ENCODE measurements around the gene ZNF334. TPM values are rescaled to one million over a fixed set of nuclear protein-coding genes. Genes with fewer than 3 reads are reported as not detected.

ZNF334 gene
- total and polyA plus RNA-seq, 12 donors, result 0.64 to 3.0 (median 1.6) TPM

DNA sequence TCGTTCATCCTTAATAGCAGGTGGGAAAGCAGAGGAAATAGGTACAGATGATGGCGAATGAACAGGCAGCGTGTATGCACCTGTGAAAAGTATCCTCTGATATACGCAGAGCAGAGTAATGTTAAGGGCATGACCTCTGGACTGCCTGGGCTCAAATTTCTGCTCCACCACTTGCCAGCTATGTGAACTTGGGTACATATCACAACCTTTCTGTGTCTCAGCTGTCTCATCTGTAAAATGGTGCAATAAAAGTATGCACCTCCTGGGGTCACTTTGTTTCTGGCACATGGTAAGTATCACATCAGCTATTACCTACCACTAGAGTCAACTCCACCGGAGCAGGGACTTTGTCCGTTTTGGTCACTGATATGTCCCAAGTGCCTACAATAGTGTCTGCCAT is 34.6 kb upstream of the ZNF334 start:
- Histone ChIP-seq H3K4me3 (no peak overlapping the region), H3K4me1 (peaks cover 0 to 30% (median 0%) of the 10 kb centered on the region in 9 donors), H3K27ac (no peak overlapping the region), H3K9me3 (no peaks in the 10 kb centered on the region), H3K27me3 (peaks cover 0 to 28% (median 13%) of the 10 kb centered on the region in 7 donors), H3K36me3 (no peaks in the 10 kb centered on the region)
- ATAC-seq, result no peak
- 85 to 89% methylated on average over 6 of the region's 6 CpGs for WGBS, 2 donors
- DNase-seq, result no peak
- intact Hi-C loops (cut with DNase I), result no loop called here
- no peak for TF ChIP-seq CTCF (IDR thresholded peaks at IDR 0.05)

DNA sequence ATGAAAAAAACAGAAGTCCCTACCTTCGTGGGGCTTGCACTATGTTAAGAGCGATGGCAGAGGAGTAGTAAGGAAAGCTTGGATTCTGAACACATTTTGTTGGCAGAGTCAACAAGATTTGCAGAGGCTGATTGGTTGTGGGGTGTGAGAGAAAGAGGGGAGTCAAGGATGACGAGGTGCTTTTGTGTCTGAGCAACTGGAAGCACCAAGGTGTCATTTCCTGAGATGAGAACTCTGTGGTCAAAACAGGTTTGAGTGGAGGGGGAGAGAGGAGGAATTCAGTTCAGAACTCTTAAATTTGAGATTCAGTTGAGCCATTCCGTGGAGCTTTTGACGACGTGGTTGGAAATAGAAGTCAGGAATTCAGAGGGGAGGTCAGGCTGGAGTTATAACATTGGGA is 33.6 kb upstream of the ZNF334 start:
- ATAC-seq (no peak), DNase-seq (no peak)
- WGBS, 2 donors, result 74 to 80% methylated on average over 6 of the region's 6 CpGs
- Histone ChIP-seq H3K4me3 (no peak overlapping the region), H3K36me3 (no peaks in the 10 kb centered on the region), H3K27me3 (peaks cover 0 to 38% (median 21%) of the 10 kb centered on the region in 7 donors), H3K27ac (no peak overlapping the region), H3K9me3 (no peaks in the 10 kb centered on the region), H3K4me1 (peaks cover 0 to 21% (median 0%) of the 10 kb centered on the region in 9 donors)
- no peak for TF ChIP-seq CTCF (IDR thresholded peaks at IDR 0.05)
- intact Hi-C loops (cut with DNase I), result no loop called here

- Histone ChIP-seq H3K4me3 (no peak overlapping the region), H3K4me1 (peaks cover 0 to 18% (median 0%) of the 10 kb centered on the region in 9 donors), H3K36me3 (no peaks in the 10 kb centered on the region), H3K27ac (no peak overlapping the region), H3K9me3 (no peaks in the 10 kb centered on the region), H3K27me3 (peaks cover 0 to 43% (median 28%) of the 10 kb centered on the region in 7 donors)
- TF ChIP-seq CTCF (IDR thresholded peaks at IDR 0.05), result no peak
- WGBS, 2 donors, result 73 to 79% methylated on average over 3 of the region's 3 CpGs
- intact Hi-C loops (cut with DNase I), result no loop called here
- DNase-seq (no peak), ATAC-seq (no peak)
These were observed 32.9 kb upstream of the ZNF334 start for GRCh38 chr20:46546298-46546697.

DNA sequence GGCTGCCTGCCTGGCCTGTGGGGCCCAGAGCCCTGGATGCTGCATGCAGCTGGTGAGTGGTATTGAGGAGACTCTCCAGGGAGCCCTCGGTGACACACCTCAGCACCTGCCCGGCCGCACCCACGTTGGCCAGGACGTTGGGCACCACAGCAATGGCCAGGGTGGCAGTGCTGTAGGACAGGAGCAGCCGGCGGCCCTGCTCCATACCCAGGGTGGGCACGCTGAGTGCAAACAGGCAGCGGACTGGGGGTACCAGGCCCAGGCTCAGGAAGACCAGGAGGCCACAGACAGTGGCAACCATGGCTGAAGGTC is 32.4 kb upstream of the ZNF334 start:
- no peaks in the 10 kb centered on the region for H3K9me3 ChIP-seq
- 93 to 96% methylated on average over 9 of the region's 9 CpGs for WGBS, 2 donors
- H3K4me3 ChIP-seq, result no peak overlapping the region
- intact Hi-C loops (cut with DNase I), result no loop called here
- no peak overlapping the region for H3K27ac ChIP-seq
- ATAC-seq, result no peak
- H3K27me3 ChIP-seq, result peaks cover 0 to 48% (median 33%) of the 10 kb centered on the region in 7 donors
- peaks cover 0 to 18% (median 0%) of the 10 kb centered on the region in 9 donors for H3K4me1 ChIP-seq
- no peak for TF ChIP-seq CTCF (IDR thresholded peaks at IDR 0.05)
- H3K36me3 ChIP-seq, result no peaks in the 10 kb centered on the region
- DNase-seq, result no peak
